AG09319 (cell line): ENCODE results near the gene OPRM1.
A peak's percentile ranks its signal among the peaks of the same experiment; 100 is the strongest.
"Not testable (repeated sequence)": the region's sequence is repeated elsewhere in the genome, so short reads cannot be mapped to it uniquely, and the experiment has no call there.

Experiments
- DNase-seq: peaks from one replicate; pipeline ENCODE4 v3.0.0-alpha.2; 2010; ENCODE audit warnings: low read depth; ENCODE audit errors: extremely low read depth
- CTCF ChIP-seq: IDR thresholded peaks from 2 replicates; pipeline ENCODE4 v1.5.1; 2011; ENCODE audit warnings: low read depth, mild to moderate bottlenecking, inconsistent platforms, low read length, moderate library complexity

OPRM1 gene

GRCh38 chr6:154164397-154164796 lies 125.4 kb downstream of the OPRM1 start:
- TF ChIP-seq CTCF: no peak
- DNase-seq: peak; percentile 80

GRCh38 chr6:154165478-154165877 lies 126.4 kb downstream of the OPRM1 start:
- TF ChIP-seq CTCF: no peak
- no peak for DNase-seq

DNA sequence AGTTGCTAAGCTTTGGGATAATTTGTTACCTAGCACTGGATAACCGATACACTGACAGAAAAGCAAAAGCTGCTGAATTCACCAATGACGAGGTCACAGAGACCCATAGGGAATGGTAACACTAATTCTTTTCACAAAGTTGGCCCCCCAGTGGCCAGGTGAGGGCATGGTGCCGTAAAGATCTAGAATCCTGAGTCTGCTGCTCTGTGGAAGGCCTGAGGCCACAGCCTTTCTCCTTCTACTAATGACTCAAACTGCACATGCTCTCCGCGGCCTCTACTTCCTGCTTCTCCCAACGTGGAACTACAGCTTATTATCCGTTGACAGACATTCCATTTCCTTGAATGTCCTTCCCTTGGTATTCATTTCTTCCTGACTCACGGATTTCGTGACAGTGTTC lies 127.1 kb downstream of the OPRM1 start:
- no peak for DNase-seq

GRCh38 chr6:154167126-154167525 lies 128.1 kb downstream of the OPRM1 start:
- no peak for TF ChIP-seq CTCF
- no peak for DNase-seq

More for the DNA sequence above, 127.1 kb downstream of the OPRM1 start:
- TF ChIP-seq CTCF: no peak

GRCh38 chr6:154169193-154169847 lies 130.3 kb downstream of the OPRM1 start:
- TF ChIP-seq CTCF: no peak
- DNase-seq: no peak

DNA sequence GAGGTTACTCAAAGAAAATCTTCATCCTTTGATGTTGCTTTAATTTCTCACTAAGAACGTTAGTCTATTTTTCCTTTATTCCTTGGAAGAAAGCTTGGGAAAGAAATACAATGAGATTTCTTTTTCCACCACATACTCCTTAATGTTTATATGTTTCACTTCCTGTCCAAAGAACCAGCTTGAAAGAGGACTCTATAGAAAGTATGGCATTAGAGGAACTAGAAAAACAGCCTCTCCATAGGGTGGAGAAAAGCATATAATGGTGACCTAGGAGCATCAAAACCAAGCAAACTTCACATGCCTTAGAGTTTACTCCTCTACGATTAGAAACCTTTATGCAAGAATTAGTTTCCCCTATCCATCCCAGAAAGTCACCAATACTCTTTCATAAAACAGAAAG lies 131.1 kb downstream of the OPRM1 start:
- DNase-seq: no peak
- no peak for TF ChIP-seq CTCF

DNA sequence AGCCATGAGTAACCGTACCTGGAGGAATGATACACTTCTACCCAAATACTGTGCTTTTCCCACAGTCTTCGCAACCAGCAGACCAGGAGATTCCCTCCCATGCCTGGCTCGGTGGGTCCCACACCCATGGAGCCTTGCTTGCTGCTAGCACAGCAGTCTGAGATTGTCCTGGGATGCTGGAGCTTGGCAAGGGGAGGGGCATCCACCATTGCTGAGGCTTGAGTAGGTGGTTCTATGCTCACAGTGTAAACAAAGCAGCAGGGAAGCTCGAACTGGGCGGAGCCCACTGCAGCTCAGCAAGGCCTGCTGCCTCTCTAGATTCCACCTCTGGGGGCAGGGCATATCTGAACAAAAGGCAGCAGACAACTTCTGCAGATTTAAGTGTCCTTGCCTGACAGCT lies 133.4 kb downstream of the OPRM1 start:
- DNase-seq: not testable (repeated sequence)

DNA sequence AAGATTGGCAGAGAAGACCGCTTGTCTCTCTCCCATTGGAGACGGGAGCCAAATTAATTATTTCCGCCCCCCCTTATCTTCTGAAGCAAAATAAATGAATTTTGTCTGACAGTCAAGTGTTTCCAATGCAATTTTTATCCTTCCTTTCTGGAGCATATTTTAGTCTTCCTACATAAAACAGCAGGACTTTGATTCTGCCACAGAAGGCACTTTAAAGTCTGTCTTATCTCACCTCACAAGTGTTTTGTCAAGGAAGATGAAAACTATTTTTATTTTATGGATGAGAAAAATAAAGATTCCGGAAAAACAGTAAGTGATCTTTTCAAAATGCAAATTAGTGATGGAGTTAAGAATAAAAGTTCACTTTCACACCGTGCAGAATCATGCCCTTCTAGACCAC lies 140.4 kb downstream of the OPRM1 start:
- no peak for DNase-seq
- no peak for TF ChIP-seq CTCF
